Stimulated activated naive CD4-positive, alpha-beta T cell (primary cell): ENCODE measurements around the gene FAM13B.
"Not testable (repeated sequence)": the region's sequence is repeated elsewhere in the genome, so short reads cannot be mapped to it uniquely, and the experiment has no call there.

ENCODE experiments used
- DNase-seq, 6 experiments: peaks; one replicate each; lab custom pipeline; 2025; lab: John Stamatoyannopoulos, UW

The FAM13B gene

DNA sequence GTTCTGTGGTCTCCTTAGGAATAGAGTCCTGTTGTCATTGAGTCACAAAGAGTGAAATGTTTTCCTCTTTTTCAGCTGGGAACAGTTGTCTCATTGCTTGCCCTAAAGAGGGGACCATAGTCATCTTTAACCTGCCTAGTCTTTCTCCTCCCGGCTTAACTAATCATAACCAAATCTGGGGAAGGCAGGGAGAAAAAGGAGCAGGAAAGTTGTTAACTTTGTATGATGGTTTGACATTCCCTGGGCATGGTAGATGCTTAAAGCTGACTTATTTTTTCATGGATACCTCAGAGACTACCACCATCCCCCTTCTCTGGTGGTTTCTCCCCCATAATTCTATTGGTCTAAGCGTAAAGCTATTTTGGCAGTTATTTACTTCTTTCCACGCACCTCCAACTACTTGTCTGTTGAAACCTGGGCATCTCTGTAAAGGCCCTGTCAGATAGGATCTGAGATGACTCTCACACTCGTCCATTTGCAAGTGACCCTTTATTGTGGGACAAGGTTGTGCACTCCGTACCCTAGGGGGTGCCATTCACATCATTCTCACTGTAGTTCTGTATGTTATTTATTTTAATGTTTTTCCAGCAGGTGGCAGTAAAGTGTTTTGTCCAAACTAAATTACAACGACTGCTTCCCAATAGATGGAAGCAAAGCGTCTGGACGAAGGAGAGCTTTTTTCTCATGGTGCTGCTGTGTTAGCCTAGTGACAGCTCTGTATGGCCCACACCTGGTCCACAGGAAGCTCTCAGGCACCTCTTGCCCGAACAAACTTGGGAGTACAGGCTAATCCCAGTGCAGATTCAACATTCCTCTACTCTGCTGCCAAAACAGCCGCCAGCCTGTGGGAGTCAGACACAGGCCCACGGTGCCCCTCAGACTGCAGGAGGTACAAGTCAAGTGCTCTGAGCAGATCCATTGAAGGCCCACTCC, 3.0 kb upstream of the FAM13B start:
- DNase-seq, result peak; percentile 8 to 76 (median 63)

DNA sequence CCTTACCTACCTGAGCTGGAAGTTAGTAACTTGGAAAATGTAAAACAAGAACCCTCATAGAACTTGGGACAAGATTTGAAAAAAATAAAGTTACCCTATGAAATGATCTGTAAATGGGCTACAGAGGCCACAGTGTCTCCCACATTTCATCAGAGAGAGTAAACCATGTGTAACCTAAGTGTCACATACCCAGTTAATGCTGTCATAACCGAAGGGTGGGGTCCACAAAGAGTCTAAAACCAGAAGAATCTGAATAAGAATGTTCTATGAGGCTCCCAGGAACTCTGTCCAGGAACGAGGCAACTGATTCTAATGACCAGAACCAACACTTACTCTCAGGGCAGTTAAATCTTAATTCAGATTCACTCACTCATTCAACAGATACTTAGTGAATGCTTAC, 1.0 kb upstream of the FAM13B start:
- DNase-seq, result no peak

DNA sequence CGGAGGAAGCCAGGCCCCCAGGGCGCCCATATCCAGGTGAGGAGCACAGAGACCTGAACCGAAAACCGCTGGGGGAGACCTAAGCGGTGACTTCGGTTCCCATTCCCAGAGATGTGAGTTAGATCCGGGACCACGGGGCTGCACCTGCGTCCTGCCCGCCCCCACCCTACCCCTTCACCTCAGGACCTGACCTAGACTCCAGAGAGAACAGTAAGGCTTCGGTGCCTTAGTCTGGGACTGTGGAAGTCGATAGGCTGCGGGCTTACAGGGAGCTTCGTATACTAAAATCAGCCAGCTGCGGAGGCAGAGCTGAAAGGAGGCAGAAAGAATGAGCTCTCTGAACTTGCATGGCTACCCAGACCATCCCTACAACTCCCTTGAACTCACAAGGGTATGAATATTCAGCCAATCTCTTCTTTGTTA, 518 bp upstream of the FAM13B start:
- DNase-seq, result no peak

DNA sequence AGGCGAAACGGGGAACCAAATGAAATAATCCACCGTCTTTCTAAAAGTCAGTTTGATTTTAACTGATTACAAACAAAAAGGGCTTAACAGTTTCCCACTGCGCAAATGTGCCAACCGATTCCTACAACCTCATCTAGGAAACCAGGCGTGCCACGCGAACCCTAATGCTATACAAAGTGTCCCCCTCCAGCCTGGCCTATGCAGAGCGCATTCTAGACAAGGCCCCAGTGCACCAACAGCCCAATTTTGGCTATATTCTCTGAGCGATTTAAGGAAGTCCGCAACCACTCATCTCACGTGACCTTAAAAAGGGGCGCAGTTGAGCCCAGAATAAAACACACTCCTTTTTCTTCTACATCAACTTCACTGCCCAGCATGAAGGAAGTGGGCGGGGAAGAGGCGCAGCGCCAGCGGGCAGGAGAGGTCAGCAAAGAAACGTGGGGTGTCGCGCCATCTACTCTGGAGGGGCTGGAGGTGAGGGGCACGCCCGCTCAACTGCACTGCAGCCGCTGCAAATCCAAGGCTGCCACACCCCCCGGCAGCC, 779 bp downstream of the FAM13B start:
- DNase-seq, result peak in 4 of 6 experiments; percentile 37 to 79 (median 64)

DNA sequence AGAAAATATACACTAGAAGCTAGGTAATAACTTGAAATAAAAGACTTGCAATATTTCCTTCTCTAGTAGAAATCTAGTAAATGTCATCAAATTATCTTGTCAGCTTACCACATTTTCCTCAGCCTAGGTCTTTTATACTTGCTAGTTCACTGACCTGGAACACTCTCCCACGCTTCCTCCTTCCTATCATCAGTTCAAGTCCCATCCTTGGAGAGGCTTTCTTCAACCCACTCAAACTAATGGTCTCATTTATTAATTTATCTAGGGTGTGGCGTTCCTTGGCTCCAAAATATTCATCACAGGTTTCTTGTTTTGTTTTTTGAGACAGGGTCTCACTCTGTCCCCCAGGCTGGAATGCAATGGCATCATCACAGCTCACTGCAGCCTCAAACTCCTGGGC, 2.9 kb downstream of the FAM13B start:
- DNase-seq, result no peak

DNA sequence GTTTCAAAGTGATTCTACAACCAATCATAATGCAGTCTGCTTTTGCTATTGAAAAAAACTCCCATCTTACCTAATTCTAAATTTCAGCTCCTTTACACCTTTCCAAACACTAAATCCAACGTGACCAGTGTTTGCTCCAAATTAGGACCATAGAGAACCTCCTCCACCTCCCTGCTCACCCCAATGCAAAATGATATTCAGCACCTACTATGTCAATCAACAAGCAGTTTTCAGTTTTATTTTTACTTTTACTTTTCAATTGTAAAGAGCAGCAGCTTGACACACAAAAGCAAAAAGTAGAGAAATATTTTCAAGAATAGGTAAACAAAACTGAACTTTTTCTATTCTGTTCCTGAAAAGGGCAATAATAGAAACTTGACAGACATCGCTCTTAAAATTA, 3.4 kb downstream of the FAM13B start:
- no peak for DNase-seq

DNA sequence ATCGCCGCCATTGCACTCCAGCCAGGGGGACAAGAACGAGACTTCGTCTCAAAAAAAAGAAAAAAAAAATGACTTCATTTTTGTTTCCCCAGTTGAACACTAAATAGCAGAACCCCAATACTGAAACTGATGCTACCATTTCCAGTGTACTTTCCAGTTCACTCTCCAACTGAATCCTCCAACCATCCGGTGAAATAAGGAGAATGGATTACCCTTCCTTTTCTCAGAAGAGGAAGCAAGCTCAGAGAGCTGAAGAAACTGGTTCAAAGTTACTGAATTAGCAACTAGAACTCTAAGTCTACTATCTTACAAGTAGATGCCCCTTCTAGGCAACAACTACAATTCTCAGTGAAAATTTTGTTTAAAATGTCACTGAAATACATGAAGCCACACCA, 3.9 kb downstream of the FAM13B start:
- no peak for DNase-seq

DNA sequence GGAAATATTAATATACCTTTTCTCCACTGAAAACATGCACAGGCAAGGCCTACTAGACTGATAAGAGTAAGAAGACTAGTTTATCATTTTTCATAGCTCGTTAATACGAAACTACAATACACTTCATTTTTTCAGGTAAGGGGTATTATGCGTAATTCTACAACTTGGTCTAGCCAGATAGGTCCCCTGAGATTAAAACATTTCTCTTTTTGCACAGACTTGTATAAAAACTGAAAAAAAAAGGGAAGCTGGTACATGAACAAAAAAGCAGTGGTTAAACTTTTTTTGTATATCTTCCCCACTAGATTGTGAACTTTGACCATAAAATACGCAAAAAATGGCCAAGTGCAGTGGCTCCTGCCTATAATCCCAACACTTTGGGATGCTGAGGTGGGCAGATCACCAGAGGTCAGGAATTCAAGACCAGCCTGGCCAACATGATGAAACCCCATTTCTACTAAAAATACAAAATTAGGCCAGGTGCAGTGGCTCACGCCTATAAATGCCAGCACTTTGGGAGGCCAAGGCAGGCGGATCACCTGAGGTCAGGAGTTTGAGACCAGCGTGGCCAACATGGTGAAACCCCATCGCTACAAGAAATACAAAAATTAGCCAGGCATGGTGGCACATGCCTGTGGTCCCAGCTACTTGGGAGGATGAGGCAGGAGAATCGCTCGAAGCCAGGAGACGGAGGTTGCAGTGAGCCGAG, 4.5 kb downstream of the FAM13B start:
- DNase-seq, result not testable (repeated sequence)

DNA sequence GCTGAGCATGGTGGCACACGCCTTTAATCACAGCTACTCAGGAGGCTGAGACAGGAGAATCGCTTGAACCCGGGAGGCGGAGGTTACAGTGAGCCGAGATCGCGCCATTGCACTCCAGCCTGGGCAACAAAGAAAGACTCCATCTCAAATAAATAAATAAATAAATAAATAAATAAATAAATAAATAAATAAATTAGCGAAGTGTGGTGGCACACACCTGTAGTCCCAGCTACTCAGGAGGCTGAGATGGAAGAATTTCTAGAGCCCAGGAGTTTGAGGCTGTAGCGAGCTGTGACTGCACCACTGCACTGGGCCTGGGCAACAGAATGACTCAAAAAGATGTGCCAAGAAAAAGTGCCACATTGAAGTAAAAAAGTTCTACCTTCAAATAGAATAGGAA, 6.1 kb downstream of the FAM13B start:
- not testable (repeated sequence) for DNase-seq

DNA sequence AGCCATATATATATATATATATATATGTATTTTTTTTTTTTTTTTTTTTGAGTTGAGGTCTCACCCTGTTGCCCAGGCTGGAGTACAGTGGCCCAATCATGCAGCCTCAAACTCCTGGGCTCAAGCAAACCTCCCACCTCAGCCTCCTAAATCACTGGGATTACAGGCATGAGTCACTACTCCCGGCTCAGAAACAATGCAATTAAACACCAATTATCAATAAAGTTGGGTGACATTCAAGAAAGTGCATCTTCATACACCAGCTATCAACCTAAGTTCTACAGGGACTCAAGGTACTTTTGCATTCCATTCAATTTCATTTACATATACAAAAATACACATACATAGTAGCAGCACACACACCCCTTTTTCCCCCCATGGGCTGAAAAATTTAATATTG, 7.6 kb downstream of the FAM13B start:
- DNase-seq, result no peak

DNA sequence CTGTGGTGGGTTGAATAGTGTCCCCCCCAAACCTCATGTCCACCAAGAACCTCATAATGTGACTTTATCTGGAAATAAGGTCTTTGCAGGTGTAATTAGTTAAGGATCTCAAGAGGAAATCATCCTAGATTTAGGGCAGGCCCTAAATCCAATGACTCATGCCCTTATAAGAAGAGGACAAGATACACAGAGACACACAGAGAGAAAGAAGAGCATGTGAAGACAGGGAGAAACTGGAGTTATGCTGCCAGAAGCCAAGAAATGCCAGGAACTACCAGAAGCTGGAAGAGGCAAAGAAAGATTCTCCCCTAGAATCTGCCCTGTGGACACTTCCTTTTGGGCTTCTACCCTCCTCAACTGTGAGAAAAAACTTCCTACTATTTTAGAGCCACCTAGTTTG, 8.8 kb downstream of the FAM13B start:
- DNase-seq, result no peak

DNA sequence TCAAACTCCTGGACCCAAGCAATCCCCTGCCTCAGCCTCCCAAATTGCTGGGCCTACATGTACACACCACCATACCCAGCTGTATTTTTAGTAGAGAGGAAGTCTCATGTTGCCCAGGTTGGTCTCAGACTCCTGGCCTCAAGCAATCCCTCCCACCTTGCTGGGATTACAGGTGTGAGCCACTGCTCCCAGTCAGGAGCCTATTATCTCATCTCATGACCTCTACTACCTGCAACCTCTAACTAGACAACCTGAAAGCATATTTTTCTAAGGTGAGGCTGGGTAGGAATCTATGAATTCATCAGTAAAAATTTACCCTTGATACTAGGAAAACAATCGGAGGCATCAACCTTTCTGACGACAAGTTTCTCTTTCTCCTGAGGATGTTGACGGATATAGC, 10.0 kb downstream of the FAM13B start:
- DNase-seq, result no peak

DNA sequence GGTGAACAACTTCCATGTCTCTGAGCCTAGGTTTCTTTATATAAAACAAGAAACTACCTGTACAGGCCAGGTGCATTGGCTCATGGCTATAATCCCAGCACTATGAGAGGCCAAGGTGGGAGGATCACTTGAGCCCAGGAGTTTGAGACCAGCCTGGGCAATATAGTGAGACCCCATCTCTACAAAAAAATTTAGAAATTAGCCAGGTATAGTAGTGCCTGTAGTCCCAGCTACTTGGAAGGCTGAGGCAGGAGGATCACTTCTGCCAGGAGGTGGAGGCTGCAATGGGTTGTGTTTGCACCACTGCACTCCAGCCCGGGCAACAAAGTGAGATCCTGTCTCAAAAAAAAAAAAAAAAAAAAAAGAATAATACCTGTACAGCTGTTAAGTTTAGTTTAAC, 11.1 kb downstream of the FAM13B start:
- no peak for DNase-seq

DNA sequence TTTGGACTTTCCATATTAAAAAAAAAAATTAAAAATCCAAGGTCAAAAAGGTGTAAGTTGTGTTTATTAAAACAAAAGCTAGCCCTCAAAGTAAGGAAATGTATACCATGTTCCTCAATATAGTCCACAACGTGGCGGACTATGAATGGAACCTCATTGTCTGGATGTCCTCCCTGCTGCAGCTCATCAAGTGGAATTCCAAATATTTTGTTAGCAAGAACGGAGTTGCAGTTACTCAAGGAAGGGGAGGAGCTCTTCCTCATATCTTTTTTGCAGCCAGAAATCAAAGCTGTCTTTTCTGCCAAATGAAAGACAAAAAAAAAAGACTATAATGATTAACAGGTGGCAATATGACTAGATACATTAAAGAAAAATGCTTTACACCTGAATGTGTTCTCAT, 14.0 kb downstream of the FAM13B start:
- DNase-seq, result no peak

DNA sequence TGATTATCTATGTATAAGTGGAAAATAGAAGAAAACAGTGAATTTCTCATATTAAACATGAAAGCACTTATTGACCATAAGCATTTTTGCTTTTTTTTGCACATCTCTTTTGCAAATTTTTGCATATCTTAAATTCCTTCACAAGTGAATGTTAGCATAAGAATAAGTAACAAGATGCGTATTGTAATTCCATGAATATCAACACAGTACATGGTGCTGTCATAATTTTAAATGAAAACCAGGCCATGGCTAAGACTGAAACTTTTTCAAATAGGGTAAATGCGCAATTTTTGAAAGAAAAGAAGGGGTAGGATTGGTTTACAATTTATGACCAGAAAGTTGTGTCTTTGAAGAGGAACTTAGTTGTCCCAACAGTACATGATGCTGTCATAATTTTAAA, 17.0 kb downstream of the FAM13B start:
- no peak for DNase-seq

DNA sequence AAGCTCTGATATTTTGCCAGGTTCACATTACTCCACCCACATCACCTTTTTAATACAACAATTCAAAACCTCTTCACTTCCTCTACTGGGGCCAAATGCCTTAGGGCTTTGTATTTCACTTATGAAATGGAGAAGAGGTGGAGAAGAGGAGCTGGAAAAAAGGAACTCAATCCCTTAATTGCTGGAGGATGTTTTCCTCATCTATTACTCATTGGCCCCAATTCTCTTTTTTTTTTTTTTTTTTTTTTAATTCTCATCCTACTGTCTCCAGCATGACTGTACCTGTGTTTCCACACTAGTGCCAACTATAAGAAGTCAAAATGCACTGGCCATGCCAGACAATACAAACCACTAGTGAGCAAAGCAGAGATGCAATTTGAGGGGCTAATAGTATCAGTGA, 20.9 kb downstream of the FAM13B start:
- DNase-seq, result no peak

DNA sequence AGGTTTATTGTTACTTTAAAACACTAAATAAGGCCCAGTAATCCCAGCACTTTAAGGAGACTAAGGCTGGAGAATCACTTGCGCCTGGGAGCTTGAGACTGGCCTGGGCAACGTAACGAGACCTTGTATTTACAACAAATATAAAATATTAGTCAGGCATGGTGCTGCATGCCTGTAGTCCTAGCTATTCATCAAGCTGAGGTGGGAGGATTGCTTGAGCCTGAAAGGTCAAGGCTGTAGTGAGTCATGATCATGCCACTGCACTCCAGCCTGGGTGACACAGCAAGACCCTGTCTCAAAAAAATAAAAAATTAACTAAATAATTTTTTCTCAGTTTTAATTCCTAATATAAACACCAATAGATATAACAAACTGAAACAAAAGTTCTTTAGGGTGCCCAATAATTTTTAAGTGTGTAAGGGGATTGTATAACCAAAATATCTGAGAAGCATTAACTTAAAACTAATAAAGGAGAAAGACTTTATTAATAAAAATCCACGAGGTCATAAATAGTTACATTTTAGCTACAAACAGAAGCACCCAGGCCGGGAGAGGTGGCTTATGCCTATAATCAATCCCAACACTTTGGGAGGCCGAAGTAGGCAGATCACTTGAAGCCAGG, 32.7 kb downstream of the FAM13B start:
- no peak for DNase-seq

DNA sequence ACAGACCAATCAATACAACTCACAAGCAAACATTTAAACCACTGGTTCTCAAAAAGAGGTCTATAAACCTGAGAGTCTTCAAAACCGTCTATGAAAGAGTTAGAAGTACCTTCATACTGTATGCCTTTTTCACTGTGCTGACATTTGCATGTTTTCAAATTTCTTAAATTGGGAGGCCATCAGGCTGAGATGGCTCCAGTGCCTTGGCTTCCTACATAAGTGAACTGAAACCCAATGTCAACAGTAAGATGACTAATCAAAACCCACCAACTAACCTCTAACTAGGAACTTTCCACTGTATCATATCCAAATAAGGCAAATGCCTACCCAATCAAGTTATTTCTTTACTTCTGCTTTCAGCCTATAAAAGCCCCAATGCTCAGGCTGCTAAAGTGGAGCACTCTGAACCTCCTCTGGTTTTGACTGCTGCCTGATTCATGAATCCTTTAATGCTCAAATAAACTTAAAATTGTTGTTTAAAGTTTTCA, 35.1 kb downstream of the FAM13B start:
- no peak for DNase-seq

DNA sequence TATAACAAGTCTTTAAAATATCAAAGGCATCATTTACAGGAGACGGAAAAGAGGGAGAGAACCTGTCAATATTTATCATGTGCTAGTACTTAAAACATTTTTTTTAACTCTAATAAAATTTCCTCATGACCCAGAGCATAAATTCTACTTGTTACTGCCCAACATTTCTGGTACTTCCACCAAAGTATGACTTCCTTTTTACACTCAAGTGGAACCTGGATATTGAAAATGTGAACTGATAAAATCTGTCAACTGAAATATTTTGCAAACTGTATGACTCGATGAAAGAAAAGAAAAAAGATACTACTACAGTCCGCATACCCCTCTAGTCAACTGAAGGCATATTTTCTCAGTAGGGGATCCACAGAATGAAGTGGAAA, 37.1 kb downstream of the FAM13B start:
- no peak for DNase-seq

DNA sequence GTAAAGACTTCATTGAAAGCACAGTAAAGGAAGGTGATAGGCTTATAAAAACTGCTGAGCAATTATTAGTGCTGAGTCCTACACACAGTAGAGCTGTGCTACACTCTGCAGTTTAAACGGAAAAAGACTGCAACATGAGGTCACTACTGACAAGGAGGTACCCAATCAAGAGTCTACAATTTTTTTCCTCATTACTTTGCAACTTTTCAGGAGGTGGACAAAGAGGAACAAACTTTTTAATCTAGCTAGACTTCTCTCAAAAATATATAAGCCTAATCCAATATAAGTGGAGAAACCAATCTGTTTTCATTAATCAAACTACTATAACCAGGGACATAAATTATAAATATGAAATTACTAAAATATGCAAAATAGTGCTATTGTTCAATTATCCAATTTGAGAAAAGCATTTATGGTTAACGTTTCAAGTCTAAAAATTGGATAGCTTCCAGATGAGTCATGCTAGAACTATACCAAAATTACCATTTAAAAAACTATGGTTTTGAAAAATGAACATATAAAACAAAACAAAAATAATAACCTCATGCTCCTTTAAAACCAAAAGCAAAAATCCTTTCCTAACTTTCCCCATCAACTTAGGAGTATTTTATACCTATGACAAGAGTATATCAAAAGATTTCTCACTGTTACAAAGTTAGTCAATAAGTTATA, 37.7 kb downstream of the FAM13B start:
- DNase-seq, result no peak

DNA sequence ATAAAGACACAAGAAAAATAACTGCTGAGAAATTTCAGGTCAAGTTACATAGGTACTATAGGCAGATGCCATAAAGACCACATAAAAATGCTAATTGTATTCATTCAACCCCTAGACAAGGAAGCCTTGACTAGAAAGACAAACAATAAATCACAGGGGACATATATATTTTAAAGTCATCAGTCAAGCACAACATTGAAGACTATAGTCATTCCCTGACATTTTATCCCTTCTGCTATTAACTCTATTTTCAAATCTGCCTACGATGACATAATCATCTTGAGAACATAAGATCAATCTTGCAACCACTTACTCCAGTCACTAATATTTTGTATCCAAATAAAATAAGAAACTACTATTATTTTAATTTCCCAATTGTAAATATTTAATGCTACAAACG, 38.3 kb downstream of the FAM13B start:
- no peak for DNase-seq

DNA sequence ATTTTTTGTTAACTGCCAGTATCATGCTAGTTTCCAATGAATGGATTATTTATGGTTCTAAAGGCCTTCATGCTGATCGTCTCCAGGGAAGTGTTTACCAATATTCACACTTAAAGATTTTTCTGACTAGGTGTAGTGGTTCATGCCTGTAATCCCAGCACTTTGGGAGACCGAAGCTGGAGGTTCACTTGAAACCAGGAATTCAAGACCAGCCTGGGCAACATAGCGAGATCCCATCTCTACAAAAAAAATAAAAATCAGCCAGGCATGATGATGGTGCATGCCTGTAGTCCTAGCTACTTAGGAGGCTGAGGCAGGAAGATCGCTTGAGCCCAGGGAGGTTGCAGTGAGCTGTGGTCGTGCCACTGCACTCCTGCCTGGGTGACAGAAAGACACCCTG, 43.5 kb downstream of the FAM13B start:
- no peak for DNase-seq
